Vagina (tissue), 2 donors: ENCODE measurements around the gene PRKAG2.

ENCODE experiments used
- POLR2A ChIP-seq, 2 donors: fragments of 450-650 bp; IDR thresholded peaks; one replicate each; pipeline ENCODE4 v1.6.1; 2017; ENCODE audit warnings: antibody characterized with exemption in 2 of 2, mild to moderate bottlenecking in 2 of 2, moderate library complexity in 2 of 2
- TF ChIP-seq, protein P1 (sequence below), 3 experiments: fragments of 450-650 bp in 2 of 3; fragments of 200-600 bp in 1 of 3; sonication (generic) in 1 of 3; IDR thresholded peaks; one replicate each; pipeline ENCODE4 v1.5.1; 2017 to 2019; ENCODE audit warnings: antibody characterized with exemption in 3 of 3, mild to moderate bottlenecking in 2 of 3, moderate library complexity in 2 of 3

- TF ChIP-seq, protein P1, sequence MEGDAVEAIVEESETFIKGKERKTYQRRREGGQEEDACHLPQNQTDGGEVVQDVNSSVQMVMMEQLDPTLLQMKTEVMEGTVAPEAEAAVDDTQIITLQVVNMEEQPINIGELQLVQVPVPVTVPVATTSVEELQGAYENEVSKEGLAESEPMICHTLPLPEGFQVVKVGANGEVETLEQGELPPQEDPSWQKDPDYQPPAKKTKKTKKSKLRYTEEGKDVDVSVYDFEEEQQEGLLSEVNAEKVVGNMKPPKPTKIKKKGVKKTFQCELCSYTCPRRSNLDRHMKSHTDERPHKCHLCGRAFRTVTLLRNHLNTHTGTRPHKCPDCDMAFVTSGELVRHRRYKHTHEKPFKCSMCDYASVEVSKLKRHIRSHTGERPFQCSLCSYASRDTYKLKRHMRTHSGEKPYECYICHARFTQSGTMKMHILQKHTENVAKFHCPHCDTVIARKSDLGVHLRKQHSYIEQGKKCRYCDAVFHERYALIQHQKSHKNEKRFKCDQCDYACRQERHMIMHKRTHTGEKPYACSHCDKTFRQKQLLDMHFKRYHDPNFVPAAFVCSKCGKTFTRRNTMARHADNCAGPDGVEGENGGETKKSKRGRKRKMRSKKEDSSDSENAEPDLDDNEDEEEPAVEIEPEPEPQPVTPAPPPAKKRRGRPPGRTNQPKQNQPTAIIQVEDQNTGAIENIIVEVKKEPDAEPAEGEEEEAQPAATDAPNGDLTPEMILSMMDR (IDR thresholded peaks at IDR 0.05) = no peak
- TF ChIP-seq POLR2A (IDR thresholded peaks at IDR 0.05) = no peak
Observed at GRCh38 chr7:151512353-151512752, 364.6 kb downstream of the PRKAG2 start.
